Measurements from ENCODE around the gene RBFOX1. TPM values are rescaled to one million over a fixed set of nuclear protein-coding genes. Genes with fewer than 3 reads are reported as not detected.
A peak's percentile ranks its signal among the peaks of the same experiment; 100 is the strongest.

RBFOX1 gene
- total RNA-seq, 1 experiment from 2014 or later, result not detected

DNA sequence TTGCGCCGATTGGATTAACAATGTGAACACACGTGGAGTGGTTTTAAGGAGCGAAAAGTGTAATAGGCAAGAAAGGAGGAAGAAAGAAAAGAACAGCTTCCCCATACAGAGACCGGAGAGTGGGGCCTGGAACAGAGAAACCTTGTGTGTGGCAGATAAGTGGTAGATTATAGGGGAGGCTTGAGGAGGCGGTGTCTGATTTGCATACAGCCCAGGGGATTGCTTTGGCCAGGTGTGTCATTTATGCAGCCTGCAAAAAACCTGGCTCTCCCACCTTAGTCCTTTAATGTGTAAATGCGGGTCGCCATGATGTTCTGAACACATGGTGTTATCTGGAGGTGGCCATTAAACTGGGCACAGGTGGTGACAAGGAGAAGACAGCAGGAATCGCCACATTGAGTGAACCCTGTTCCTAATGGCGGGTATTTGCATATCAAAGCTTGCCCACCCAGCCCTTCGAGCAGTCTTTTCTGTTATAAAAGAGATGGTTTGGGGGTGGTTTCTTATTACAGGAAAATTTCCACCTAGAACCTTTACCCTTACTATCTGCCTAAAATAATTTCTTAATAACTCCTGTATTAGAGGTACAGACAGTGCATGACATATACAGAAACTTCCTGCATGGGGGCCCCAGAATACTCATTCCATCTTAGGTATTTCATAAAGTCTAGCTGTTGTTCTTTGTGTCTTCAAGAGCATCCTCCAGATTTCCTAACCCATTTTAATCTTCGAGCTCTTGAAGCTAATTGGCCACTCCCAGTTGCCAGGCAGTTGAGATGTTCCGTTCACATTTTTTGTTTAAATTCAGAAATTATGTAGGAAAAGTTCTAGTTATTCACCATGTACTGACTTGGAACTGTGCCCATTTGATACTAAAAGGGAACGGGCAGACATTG, 292.5 kb downstream of the RBFOX1 start:
- in situ Hi-C loops (cut with HindIII; ENCODE audit: low sequenced_read_pairs), result no loop called here

DNA sequence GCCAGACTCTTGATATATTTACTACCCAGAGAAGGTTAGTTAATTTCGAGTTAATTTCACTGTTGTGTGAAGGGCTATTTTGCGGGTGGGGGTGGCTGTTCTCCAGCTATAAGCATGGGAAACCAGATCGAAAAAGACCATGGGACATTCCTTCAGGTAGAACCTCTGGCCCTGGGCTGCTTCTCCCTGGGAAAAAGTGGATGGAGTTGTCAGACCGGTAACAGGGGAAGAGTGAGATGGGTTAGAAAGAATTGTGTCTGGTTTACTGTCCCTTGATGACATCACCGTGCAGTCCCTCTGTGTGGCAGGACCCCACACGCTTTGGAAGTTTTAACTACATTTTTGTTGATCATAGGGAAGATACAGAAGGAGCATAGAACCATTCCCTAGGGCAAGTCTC, 296.3 kb downstream of the RBFOX1 start:
- in situ Hi-C loops (cut with HindIII; ENCODE audit: low sequenced_read_pairs), result no loop called here
- no peak for DNase-seq (ENCODE audit: low spot score)

More for the DNA sequence above, 292.5 kb downstream of the RBFOX1 start:
- DNase-seq (ENCODE audit: low spot score), result peak; percentile 16

DNA sequence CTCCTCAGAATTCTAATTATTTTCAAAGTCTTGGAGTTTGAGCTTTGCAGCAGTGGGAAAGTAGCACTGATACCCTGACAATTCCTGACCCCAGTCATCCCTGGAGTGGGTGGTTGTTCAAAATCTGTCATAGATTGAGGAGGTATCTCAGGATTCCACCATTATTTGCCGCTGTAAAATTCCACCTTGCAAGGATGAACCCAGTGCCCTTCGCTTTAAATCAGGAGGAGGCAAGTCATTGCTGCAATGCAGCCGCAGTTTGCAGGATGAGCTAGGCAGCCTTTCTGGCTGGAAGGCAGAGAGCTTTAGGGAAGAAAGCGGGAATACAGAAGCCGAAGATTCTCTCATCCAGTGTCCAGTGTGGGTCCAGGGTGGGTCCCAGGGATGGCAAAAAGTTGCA, 296.9 kb downstream of the RBFOX1 start:
- no peak for DNase-seq (ENCODE audit: low spot score)
- in situ Hi-C loops (cut with HindIII; ENCODE audit: low sequenced_read_pairs), result no loop called here

DNA sequence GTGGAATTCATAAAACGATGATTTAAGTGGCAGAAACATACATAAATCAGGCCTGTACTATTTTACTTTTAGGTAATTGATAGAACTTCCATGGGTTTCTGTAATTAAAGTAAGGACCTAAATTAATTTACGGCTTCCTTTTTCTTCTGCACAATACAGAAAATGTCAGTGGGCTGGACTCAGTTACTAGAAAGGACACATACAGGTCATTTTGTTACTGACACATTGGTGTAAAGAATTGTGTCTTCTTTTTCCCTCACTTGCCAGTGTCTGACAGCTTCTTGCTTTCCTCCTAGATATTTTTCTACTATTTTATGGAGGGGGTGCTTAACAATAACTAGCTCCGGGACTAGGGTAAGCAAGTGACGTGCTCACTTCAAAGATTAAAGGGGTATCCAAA, 304.8 kb downstream of the RBFOX1 start:
- in situ Hi-C loops (cut with HindIII; ENCODE audit: low sequenced_read_pairs), result no loop called here
- no peak for DNase-seq (ENCODE audit: low spot score)

DNA sequence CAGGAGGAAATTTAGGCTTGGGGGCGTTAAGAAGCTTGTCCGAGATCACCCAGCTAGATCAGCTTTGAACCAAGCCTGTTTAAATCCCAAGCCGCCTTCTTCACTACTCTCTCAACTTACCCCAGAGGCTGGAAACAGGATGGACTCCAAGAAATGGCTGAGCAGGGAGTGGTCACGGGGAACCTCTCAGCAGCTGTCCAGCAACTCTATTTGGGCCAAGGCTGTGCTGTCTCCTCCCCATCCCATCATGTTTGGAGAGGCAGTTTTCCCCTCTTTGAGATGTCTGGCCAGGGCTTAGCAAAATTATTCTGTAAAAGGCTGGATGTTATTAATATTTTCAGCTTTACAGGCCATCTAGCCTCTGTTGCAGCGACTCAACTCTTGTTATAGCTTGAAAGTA, 305.7 kb downstream of the RBFOX1 start:
- no peak for DNase-seq (ENCODE audit: low spot score)
- in situ Hi-C loops (cut with HindIII; ENCODE audit: low sequenced_read_pairs), result no loop called here

DNA sequence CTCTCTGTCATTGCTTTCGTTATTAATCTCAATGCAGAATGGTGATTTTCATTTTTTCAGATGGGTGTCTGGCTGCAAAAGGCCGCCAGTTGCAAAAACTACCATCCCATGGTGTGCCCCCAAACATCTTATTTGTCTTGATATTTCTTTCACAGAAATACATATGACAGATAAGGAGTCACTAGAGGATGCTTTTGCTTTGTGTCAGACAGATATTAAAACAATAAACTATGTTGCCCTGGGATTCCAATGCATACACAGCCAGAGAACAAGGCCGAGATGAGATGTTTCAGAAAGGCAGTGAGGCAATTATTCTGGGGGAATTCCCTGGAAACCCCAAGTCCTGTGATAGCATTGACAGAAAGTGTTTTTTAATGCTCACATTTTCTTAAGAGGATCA, 307.7 kb downstream of the RBFOX1 start:
- no peak for DNase-seq (ENCODE audit: low spot score)

DNA sequence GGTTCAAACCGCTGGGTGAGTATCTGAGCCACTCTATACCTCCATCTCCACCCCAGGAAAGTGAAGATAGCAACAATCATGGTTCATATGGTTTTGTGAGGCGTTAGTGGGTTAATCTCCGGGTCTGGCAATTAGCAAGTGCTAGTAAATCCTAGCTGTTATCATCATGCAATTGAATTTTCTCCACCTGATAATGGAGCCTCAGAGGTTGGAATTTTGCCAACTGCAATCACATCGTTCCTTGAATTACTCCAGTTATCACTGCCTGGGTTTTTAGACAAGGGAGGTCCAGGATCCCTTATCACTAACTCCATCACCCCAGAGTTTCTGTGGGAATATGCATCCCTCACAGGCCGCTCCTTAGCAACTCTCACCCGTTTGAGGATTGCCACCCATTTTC, 311.5 kb downstream of the RBFOX1 start:
- no peak for DNase-seq (ENCODE audit: low spot score)
- in situ Hi-C loops (cut with HindIII; ENCODE audit: low sequenced_read_pairs), result no loop called here

More for the DNA sequence above, 307.7 kb downstream of the RBFOX1 start:
- in situ Hi-C loops (cut with HindIII; ENCODE audit: low sequenced_read_pairs), result no loop called here

DNA sequence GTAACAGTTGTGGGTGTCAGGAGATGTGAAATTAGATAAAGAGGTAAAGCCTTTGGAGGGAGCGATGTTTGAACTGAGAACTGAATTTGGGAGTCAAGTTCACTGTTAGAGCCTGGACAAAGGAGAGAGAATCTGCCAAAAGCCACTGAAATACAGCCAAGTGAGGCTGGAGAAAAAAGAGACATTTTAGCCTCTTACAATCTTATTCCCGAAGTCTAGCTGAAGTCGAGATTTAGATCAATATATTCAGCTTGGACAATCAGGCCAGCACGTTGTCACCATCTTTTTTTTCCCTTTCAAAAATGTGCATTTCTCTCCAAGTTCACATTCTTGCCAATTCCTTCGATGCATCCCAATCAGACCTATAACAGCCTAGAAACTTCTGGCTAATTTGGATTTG, 312.2 kb downstream of the RBFOX1 start:
- in situ Hi-C loops (cut with HindIII; ENCODE audit: low sequenced_read_pairs), result no loop called here

DNA sequence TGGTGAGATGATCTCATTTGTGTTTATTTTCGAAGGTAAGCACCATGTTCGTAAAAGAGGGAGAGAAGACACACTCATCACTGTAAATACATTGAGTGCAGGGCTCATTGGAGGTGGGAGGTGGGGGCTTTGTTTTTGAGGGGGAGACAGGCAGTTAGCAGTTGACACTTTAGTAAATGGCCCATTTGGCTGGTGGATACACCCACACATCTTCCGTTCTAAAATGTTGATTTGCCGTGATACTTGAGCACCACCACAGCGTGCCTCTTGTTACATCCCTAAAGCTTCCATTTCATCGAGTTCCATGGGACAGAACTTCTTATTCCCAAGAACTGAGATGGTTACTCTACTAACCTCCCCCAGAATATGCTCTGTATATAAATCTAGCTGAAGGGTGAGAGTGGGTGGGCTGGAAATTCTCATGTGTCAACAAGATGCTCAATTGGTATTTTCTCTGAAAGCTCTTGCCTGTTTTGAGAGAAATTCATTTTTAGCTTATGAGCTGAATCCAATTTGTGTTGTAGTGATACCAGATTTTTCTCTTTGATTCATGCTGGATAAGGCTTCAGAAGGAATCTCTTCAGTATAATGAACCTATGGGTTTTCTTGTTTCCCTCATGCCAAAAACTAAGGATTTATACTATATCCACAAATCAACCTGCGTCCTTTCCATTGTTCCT, 314.3 kb downstream of the RBFOX1 start:
- DNase-seq (ENCODE audit: low spot score), result no peak
- in situ Hi-C loops (cut with HindIII; ENCODE audit: low sequenced_read_pairs), result no loop called here

More for the DNA sequence above, 312.2 kb downstream of the RBFOX1 start:
- no peak for DNase-seq (ENCODE audit: low spot score)

DNA sequence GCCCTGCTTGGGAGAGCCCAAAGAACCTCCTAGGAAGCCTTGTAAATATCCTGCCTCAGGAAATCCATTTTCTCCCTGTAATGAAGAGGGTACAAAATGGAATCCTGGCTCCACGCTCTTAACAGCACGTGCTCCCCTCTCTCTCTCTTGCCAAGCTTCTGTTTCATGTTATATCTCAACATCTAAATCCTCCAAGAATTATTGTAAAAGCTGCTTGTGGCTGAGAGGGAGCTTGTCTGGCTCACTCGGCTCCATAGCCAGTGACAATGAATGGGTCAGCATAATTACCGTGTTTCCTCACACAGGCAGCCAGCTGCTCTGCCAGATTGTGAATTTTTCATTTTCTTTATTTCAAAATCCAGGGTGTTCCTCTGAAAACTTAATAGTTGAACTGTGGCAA, 317.8 kb downstream of the RBFOX1 start:
- DNase-seq (ENCODE audit: low spot score), result no peak
- in situ Hi-C loops (cut with HindIII; ENCODE audit: low sequenced_read_pairs), result no loop called here

DNA sequence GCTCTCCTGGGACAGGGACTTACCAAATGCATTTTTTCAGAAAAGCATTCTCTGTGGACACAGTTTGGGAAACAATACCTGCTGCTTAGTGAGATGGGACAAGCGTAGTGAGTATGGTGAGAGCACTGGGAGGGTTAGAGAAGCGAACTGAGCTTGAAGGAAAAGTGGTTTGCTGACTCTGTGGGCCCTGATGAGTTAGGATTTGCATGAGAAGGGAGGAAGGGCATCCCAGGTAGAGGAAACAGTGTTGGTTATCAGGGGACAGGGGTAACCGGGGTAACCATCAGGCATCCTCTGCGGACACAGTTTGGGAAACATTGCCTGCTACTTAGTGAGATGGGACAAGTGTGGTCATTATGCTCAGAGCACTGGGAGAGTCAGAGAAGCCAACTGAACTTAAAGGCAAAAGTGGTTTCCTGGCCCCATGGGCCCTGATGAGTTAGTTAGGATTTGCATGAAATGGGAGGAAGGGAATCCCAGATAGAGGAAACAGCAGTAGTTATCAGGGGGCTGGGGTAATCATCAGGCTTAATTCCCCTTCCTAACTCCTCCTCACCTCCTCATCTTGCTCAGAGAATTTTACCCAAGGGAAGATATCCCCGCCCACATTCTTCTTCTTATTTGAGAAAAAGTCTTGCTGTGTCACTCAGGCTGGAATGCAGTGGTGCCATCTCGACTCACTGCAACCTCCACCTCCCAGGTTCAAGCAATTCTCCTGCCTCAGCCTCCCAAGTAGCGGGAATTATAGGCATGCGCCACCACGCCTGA, 319.3 kb downstream of the RBFOX1 start:
- in situ Hi-C loops (cut with HindIII; ENCODE audit: low sequenced_read_pairs), result no loop called here
- no peak for DNase-seq (ENCODE audit: low spot score)

DNA sequence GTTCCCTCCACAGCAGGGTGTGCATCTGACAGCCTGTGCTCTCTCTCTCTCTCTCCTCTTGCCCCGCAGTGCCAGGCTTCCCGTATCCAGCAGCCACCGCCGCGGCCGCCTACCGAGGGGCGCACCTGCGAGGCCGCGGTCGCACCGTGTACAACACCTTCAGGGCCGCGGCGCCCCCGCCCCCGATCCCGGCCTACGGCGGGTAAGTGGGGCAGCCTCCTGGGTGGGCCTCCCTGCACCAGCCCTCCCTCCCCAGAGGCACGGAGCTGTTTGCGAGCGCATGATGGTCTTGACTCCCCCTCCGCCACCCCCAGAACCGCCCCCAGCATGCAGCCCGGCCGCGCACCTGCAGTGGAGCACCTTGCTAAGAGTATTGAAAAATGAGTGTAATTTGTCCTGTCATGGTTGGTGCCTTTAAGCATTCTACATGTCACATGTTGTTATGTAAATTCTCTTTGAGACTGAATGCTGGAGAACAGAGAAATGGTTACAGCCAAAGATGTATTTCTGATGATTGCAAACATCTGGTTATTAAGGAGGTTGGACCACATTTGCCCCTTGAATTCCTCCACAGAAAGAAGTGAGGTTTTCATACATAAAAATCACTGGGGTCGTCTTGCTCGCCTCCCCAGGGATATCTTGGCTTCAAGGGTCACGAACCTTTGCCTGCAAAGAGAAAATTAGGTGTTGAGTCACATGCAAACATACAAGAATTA, 321.3 kb downstream of the RBFOX1 start:
- no peak for DNase-seq (ENCODE audit: low spot score)
- in situ Hi-C loops (cut with HindIII; ENCODE audit: low sequenced_read_pairs), result no loop called here

DNA sequence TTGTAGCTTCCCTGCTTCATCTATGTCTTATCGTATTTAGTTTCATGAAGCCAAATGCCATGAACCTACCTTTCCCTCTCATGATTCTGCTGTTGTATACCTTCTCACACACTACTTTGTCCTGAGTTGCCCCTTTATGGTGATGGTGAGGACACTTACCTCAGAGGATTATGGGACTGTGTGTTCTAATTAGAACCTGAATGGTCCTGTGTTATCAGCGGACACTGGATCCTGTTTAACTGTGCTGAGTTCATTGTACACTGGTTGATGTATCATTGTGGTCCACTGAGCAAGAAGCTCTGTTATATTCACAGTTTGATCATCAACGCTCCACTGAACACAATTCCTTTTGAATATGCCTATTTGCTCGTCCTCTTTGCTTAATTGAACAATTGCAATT, 343.0 kb downstream of the RBFOX1 start:
- in situ Hi-C loops (cut with HindIII; ENCODE audit: low sequenced_read_pairs), result no loop called here
- no peak for DNase-seq (ENCODE audit: low spot score)

DNA sequence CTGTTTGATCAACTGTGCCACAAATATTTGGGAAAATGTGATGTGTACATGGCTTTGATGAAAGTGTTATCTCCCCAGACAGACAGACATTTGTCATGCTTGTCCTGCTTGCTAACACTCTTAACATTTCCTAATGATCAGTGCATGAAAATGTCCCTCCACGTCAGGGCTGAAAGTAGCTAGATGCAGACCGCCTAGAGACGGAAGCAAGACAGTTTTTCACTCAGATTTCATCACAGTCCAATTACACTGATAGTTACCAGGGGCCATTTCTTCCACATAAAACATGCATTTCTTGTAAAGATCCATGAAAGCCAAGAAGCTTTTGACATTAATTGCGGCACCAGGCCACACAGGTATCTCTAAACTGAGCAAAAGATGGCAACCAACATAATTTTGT, 347.7 kb downstream of the RBFOX1 start:
- DNase-seq (ENCODE audit: low spot score), result no peak
- in situ Hi-C loops (cut with HindIII; ENCODE audit: low sequenced_read_pairs), result no loop called here

DNA sequence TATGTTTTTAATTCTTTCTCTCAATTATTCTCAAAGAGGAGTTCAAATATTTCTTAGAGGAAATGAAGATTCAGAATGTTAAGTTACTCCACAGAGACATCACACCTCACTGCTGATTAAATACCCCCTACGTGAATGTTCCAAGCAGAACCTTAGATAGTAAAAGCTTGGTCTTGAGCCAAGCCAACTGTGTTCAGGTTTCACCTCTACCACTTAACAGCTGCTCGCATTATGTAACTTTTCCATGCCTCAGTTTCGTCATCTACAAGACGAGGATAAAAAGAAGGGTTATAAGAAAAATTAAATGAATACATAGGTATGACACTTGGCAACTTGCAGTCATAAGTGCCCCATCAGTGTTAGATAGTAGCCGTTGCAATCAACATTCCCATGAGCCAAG, 356.2 kb downstream of the RBFOX1 start:
- in situ Hi-C loops (cut with HindIII; ENCODE audit: low sequenced_read_pairs), result no loop called here
- no peak for DNase-seq (ENCODE audit: low spot score)

DNA sequence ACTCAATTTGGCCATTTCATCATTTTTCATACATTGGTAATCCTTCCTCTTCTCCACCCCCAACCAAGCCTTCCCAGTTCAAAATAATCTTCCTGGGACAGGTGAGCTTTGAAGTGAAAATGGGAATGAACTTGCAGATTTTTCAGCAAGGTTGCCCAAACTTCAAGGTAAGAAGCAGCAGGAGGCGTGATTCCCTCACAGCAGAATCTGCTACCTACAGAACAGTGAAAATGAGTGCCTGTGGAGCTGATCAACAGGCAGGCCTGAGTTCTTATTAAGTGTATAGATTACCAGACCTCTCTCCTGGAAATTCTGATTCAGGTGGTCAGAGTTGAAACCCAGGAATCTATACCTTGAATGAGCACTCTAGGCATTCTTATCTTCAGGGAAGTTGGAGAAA, 356.6 kb downstream of the RBFOX1 start:
- DNase-seq (ENCODE audit: low spot score), result no peak
- in situ Hi-C loops (cut with HindIII; ENCODE audit: low sequenced_read_pairs), result no loop called here

DNA sequence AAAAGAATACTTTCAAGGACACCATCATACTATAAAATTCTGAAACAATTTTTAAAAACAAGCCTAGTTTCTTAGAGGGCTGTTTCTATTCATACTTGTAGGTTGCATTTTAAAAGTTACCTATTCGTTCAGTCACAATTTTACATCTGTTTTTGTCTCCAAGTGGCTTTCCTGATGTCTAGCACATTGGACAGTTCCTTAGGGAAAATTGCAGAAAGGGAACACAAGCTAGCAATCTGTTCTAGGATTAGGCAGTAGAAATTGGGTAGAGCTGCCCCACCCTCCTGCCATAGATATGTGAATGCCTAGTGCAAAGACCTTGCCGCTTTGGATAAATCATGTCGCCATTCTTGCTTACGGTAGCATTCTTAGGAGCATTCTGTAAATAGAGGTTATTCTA, 358.9 kb downstream of the RBFOX1 start:
- in situ Hi-C loops (cut with HindIII; ENCODE audit: low sequenced_read_pairs), result no loop called here
- no peak for DNase-seq (ENCODE audit: low spot score)

DNA sequence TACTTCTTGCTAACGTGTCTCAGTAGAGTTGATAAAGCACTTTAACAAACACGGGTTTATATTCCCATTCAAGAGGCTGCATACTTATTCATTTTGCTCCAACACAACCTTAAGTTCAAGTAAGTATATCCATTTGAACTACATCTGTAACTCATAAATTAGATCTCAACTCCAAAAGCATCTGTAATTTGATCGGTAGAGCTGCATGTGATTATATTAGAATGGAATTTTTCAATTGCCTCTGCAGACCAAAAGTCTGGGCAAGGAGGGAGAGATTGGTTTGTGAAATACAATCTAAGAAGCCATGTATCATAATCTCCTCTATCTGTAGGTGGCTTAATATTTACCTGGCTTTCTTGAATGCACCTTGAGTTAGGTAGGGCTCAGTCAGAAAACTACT, 371.0 kb downstream of the RBFOX1 start:
- no peak for DNase-seq (ENCODE audit: low spot score)
- in situ Hi-C loops (cut with HindIII; ENCODE audit: low sequenced_read_pairs), result no loop called here

DNA sequence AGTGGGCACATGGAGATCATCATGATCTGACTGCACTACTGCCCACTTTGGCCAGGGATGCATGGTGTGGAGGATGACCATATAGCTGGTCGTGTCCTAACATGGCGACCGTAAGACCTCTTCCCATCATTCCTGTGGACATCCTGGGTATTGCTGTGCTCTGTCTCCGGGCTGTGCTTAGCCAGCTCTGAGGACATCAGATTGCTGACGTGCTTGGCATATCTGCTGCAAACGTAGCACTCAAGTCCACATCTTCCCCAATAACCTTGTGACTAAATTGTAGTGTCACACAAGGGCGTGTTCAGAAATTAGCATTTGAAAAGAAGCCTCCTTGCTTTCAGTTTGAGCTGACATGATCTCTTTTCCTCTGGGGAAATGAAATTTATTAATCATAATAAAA, 373.2 kb downstream of the RBFOX1 start:
- DNase-seq (ENCODE audit: low spot score), result no peak
- in situ Hi-C loops (cut with HindIII; ENCODE audit: low sequenced_read_pairs), result no loop called here
